Activated naive CD4-positive, alpha-beta T cell treated with anti-CD3 and anti-CD28 coated beads, Interleukin-2, amount 50 U/mL, for 72 hours (primary cell): ENCODE measurements around the gene CTIF. TPM values are rescaled to one million over a fixed set of nuclear protein-coding genes. Genes with fewer than 3 reads are reported as not detected.
A peak's percentile ranks its signal among the peaks of the same experiment; 100 is the strongest.

Experiments
- ATAC-seq, 2 donors: fragments of 150-1000 bp; cut with Tn5 transposase; 2 replicates each; pipeline ENCODE4 v1.10.0; 2021; ENCODE audit warnings: mild to moderate bottlenecking in 2 of 2, moderate library complexity in 2 of 2
- DNase-seq, 2 donors: peaks; one replicate each; pipeline ENCODE4 v3.0.0; 2021 to 2022; ENCODE audit warnings: low spot score in 2 of 2
- H3K27ac Mint-ChIP-seq, 2 donors: one replicate each; pipeline ENCODE4 v1.8.0; 2022; ENCODE audit warnings: mild to moderate bottlenecking in 2 of 2, mixed read lengths in 2 of 2
- H3K36me3 Mint-ChIP-seq, 2 donors: one replicate each; pipeline ENCODE4 v1.8.0; 2022; ENCODE audit warnings: mixed read lengths in 2 of 2
- H3K9me3 Mint-ChIP-seq, 2 donors: one replicate each; pipeline ENCODE4 v1.8.0; 2022; ENCODE audit warnings: mixed read lengths in 2 of 2
- total RNA-seq, 2 donors: library from RNA; stranded (reverse); gene quantifications; one replicate each; pipeline ENCODE4 v1.2.3, GENCODE V29; 2022

CTIF gene
- total RNA-seq, 2 donors from 2014 or later, result 2.4 to 7.9 TPM

DNA sequence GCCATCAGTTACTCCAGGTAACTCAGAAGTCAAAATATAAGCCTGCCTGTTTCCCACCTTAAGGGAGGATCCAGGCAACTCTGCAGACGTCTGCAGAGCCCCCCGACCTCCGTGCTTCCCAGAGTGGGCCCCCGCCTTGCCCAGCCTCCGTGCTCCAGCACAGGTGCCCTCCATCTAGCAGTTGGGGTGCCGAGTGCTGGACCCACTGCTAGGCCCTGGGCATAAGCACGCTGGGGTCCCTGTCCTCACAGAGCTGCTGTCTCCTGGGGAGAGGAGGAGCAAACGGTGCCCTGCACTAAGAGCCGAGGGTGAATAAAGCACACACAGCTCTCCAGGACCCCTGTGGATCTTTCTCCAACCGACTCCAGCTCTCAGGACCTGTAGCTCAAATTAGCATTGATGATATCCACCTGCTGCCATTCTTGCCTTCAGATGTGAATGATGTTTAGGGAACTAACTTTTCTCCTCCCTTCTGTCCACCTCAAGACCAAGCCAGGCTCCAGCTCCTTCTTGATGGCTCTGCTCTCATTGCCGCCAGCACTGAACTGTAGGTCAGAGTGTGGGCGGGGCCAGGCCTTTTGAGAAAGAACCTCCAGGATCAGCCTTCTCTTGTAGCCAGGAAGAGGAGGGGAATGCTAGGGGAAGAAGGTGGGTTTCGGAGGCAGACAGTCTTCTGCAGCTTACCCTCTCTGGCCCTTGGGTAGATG is 290.8 kb downstream of the CTIF start:
- H3K27ac Mint-ChIP-seq, result no peak overlapping the region

DNA sequence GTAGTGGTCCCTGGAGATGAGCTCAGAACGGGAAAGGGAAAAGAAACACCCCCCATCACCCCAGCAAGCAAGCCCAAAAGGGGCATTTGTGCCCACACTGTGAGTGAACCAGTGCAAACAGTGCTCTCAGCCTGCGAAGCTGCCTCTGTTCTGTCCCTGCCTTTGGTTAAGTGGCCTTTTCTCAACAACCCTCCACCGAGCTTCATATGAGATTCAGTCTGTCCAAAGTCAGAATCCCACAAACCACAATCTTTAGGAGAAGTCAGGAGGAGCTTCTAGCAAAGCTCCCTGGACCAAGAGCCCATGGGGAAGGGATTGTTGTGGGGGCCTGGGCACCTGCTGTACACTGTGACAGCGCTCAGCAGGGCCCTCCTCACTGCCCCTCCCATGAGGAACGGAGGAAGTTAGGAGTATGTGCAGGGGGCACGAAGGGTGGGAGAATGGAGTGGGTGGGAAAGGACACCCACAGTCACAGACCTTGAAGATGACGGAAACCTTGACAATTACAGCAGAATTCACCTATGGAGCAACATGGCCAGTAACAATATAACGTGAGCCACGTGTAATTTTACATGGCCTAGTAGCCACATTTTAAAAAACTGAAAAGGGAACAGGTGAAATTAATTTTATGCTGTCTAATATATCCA is 292.4 kb downstream of the CTIF start:
- ATAC-seq (no peak), DNase-seq (no peak)
- Mint-ChIP-seq H3K36me3 (peaks cover 0 to 7% of the 10 kb centered on the region in 2 donors), H3K27ac (peak overlapping the region in 1 of 2 donors; percentile 22), H3K9me3 (no peaks in the 10 kb centered on the region)

More for the DNA sequence above, 290.8 kb downstream of the CTIF start:
- peaks cover 0 to 14% of the 10 kb centered on the region in 2 donors for H3K36me3 Mint-ChIP-seq
- no peaks in the 10 kb centered on the region for H3K9me3 Mint-ChIP-seq
- ATAC-seq (no peak), DNase-seq (peak in 1 of 2 donors; percentile 46)

DNA sequence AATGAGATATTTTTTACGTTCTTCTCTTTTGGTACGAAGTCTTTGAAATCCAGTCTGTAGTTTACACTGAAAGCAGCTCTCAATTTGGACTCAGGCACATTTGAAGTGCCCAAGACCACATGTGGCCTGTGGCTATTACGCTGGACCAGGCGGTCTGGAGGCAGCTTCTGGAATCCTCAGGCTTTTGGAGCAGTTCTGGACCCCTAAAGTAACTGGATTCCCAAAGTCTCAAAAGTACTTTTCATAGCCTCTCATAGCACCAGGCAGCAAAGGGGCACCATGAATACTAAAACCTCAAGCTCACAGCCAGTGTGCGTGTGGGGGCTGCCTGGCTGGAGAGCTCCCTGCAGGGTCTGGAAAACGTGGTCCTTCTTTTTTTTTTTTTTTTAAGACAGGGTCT is 293.0 kb downstream of the CTIF start:
- DNase-seq, result no peak
- Mint-ChIP-seq H3K27ac (no peak overlapping the region), H3K9me3 (no peaks in the 10 kb centered on the region), H3K36me3 (peaks cover 0 to 7% of the 10 kb centered on the region in 2 donors)
- no peak for ATAC-seq

- ATAC-seq, result peak in 1 of 2 donors; percentile 26
- no peaks in the 10 kb centered on the region for H3K9me3 Mint-ChIP-seq
- peak overlapping the region; percentile 87 to 95 for H3K27ac Mint-ChIP-seq
- H3K36me3 Mint-ChIP-seq, result peaks cover 0 to 7% of the 10 kb centered on the region in 2 donors
- DNase-seq, result peak in 1 of 2 donors; percentile 76
Observed at GRCh38 chr18:48832938-48833700, 294.3 kb downstream of the CTIF start.

- DNase-seq (peak; percentile 42 to 63), ATAC-seq (peak; percentile 68 to 76)
- Mint-ChIP-seq H3K27ac (peak overlapping the region; percentile 93 to 95), H3K36me3 (peaks cover 0 to 7% of the 10 kb centered on the region in 2 donors), H3K9me3 (no peaks in the 10 kb centered on the region)
Observed at GRCh38 chr18:48833701-48834412, 295.0 kb downstream of the CTIF start.

DNA sequence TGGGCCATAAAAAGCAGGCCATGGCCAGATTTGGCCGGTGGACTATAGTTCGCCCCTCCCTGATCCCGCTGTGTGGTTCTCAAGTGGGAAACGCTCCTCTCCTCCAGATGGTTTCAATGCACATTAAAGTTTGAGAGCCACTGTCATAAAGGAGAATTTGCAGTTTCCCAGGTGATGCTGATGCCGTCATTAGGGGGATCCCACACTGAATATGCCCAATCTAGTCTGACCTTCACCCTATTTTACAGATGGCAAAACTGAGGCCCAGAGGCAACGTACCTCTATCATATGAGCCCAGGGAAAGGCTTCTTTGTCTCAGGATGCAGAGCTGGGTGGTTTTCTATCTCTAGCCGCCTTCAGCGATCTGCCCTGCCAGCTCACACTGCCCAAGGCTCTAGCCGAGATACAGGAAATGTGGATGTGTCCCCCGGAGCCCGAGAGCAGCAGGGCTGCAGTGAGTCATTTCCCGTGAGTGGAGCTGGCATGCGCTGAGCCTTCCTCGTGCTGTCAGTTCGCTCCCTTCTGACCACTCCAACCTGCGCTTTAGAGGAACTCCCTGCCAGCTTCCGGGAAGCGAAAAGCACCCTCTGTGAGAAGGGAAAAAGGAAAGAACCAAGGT is 295.7 kb downstream of the CTIF start:
- peak; percentile 70 to 93 for DNase-seq
- ATAC-seq, result peak; percentile 90
- peaks cover 0 to 7% of the 10 kb centered on the region in 2 donors for H3K36me3 Mint-ChIP-seq
- no peaks in the 10 kb centered on the region for H3K9me3 Mint-ChIP-seq
- peak overlapping the region; percentile 93 to 95 for H3K27ac Mint-ChIP-seq

GRCh38 chr18:48835119-48835518 is 296.3 kb downstream of the CTIF start:
- Mint-ChIP-seq H3K27ac (peak overlapping the region; percentile 93 to 95), H3K36me3 (peaks cover 0 to 7% of the 10 kb centered on the region in 2 donors), H3K9me3 (no peaks in the 10 kb centered on the region)
- DNase-seq (no peak), ATAC-seq (peak in 1 of 2 donors; percentile 18)

DNA sequence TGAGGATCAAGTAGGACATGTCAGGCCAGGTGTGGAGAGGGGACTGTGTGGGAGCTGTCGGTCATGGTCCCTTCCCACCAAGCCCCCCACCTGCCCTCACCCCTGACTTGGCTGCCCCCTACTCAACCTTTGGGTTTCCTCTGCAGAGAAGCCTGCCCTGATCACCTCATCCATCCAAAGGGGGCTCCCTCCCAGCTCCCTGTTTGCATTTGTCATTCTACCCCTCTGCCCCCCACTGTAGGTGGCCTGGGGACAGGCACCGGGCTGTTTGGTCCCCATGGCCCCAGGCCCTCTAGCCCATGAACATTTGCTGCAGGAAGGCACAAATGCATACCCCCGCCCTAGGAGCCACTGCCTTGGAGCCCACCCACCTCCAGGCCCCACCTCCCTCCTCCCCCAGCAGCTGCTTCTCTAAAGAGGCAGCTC is 296.9 kb downstream of the CTIF start:
- Mint-ChIP-seq H3K36me3 (peaks cover 0 to 7% of the 10 kb centered on the region in 2 donors), H3K9me3 (no peaks in the 10 kb centered on the region), H3K27ac (peak overlapping the region; percentile 68 to 95)
- no peak for DNase-seq
- no peak for ATAC-seq

DNA sequence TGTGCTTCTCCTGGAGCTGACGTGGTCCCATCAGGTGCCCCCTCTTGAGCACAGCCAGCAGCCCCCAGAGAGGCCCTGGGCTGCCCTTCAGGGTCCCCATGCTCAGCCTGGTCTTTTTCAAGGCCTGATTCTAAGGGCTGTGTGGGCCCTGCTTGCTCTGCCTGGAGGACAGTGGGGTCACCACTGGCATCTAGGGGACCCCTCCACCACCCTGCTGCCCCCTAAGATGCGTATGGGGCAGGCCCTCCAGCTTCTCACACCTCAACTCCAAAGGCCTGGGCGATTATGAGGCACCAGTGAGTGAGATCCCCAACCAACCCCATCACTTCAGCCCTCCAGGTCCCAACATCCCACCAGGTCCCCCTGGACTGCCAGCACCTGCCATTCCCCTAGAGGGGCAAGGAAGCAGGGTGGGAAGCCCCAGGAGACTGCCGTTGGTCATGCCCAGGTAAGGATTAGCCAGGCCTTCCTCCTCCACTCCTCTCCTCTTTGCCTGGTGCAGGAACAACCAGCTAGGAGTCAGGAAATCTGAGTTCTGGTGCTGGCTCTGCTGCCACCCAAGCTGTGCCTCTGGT is 297.5 kb downstream of the CTIF start:
- no peaks in the 10 kb centered on the region for H3K9me3 Mint-ChIP-seq
- no peak for ATAC-seq
- H3K27ac Mint-ChIP-seq, result peak overlapping the region; percentile 68 to 95
- no peak for DNase-seq
- H3K36me3 Mint-ChIP-seq, result peaks cover 0 to 7% of the 10 kb centered on the region in 2 donors

GRCh38 chr18:48836806-48837615 is 298.2 kb downstream of the CTIF start:
- no peak for ATAC-seq
- H3K9me3 Mint-ChIP-seq, result no peaks in the 10 kb centered on the region
- DNase-seq, result no peak
- H3K27ac Mint-ChIP-seq, result peak overlapping the region in 1 of 2 donors; percentile 95
- H3K36me3 Mint-ChIP-seq, result peaks cover 0 to 7% of the 10 kb centered on the region in 2 donors

DNA sequence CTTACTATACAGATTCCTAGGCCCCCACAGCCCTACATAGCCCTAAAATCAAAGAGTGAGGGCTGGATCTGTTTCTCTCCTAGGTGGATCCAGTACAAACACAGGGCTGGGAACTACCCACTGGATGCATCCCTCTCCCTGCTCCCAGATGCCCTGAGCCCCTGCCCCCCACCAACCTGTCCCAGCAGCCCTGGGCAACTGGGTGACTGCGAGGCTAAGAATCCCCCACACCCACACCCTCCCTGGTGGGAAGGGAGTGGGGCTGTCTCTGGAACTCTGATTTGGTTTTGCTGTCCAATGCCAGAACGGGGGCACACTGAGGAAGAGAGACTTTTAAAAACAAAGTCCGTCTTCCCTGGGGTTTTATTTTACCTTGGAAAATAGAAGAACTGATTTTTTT is 298.8 kb downstream of the CTIF start:
- H3K27ac Mint-ChIP-seq, result peak overlapping the region; percentile 55 to 95
- peaks cover 0 to 5% of the 10 kb centered on the region in 2 donors for H3K36me3 Mint-ChIP-seq
- DNase-seq (no peak), ATAC-seq (no peak)
- no peaks in the 10 kb centered on the region for H3K9me3 Mint-ChIP-seq

DNA sequence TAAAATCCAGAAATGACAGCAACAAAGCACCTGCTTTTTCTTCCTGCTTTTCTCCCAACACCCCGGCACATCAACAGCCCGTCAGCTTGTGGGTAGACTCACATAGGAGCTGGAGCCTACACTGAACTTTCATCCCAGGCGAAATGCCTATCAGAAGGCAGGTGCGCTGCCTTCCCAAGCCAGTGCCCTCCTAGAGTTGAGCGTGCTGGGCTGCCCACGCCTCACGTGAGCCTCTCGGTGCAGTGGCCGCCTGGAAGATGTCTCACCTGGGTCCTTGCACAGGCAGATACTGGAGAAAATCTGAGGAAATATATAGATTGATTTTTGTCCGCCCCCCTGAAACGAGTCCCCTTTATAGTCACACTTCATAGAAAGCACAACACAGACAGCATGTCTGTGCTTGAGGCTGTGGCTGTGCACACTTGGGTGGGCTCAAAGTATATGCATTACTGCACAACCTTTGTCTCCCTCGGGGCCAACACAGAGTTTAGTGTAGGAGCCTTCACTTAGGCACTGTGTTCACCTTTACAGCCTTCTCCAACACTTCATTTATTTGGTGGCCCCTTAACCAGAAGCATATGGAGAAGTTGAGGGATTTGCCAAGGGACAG is 299.4 kb downstream of the CTIF start:
- H3K36me3 Mint-ChIP-seq, result no peaks in the 10 kb centered on the region
- DNase-seq, result no peak
- H3K27ac Mint-ChIP-seq, result peak overlapping the region in 1 of 2 donors; percentile 77
- ATAC-seq, result no peak
- H3K9me3 Mint-ChIP-seq, result no peaks in the 10 kb centered on the region

DNA sequence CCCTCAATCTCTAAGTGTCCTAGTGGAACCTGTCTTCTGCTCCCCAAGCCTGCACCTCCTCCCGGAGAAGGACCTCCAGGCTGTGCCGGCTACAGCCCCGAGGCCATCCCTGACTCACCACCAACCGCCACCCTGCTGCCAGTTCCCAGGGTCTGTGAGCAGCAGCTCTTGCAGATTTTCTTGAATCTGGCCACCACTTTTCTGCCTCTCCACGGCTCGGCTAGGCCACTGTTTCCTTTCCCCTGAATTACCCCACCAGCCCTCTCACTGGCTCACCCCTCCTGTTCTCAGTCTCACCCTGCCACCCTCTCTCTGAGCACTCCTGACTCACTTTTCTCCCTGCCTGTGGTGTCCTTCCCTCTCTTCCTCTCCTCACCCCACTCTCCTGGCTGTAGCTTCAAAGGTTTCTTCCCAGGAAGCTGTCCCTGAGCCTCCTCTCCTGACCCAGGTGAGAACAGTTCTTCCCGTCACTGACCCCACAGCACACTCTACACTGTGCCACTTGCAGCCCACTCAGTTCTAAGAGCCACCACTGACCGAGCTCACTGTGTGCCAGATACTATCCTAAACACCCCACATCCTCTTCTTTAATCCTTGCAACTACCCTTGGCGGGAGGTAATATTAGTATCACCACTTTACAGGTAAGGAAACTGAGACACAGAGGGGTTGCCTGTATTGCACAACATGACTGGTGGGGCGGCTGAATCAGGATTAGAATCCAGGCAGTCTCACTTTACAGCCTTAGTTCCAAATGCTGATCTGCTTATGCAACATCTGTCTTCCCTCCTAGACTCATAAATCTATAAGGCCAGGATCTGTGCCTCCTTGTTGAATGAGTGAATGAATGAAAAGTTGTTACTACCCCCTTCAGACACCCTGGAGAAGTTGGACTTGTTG is 300.3 kb downstream of the CTIF start:
- DNase-seq (no peak), ATAC-seq (no peak)
- no peaks in the 10 kb centered on the region for H3K36me3 Mint-ChIP-seq
- no peaks in the 10 kb centered on the region for H3K9me3 Mint-ChIP-seq
- H3K27ac Mint-ChIP-seq, result peak overlapping the region; percentile 77 to 86
